Right kidney (tissue), 1 donor: ENCODE measurements around the gene VEZF1.

Experiments used
- DNase-seq: peaks from one replicate; pipeline ENCODE4 v3.0.0-alpha.2; 2016

Gene VEZF1

GRCh38 chr17:58001461-58002124 is 13.5 kb upstream of the VEZF1 start:
- DNase-seq: no peak

- peak; percentile 39 for DNase-seq
These were observed 11.5 kb upstream of the VEZF1 start for GRCh38 chr17:57999496-58000017.

GRCh38 chr17:57999010-57999495 is 11.0 kb upstream of the VEZF1 start:
- DNase-seq: no peak

GRCh38 chr17:57997085-57997809 is 9.2 kb upstream of the VEZF1 start:
- no peak for DNase-seq

GRCh38 chr17:57995076-57995956 is 7.3 kb upstream of the VEZF1 start:
- DNase-seq: peak; percentile 39

GRCh38 chr17:57994436-57994835 is 6.4 kb upstream of the VEZF1 start:
- DNase-seq: no peak

- no peak for DNase-seq
These were observed 5.7 kb upstream of the VEZF1 start for GRCh38 chr17:57993471-57994365.

GRCh38 chr17:57991537-57991936 is 3.5 kb upstream of the VEZF1 start:
- no peak for DNase-seq

- no peak for DNase-seq
These were observed 2.0 kb upstream of the VEZF1 start for GRCh38 chr17:57990037-57990436.

GRCh38 chr17:57988301-57989250 is 522 bp upstream of the VEZF1 start:
- DNase-seq: peak; percentile 89

GRCh38 chr17:57986841-57987580 is 1.0 kb downstream of the VEZF1 start:
- DNase-seq: peak; percentile 77

GRCh38 chr17:57985675-57985974 is 2.4 kb downstream of the VEZF1 start:
- no peak for DNase-seq

- DNase-seq: no peak
These were observed 2.9 kb downstream of the VEZF1 start for GRCh38 chr17:57984936-57985674.

GRCh38 chr17:57984261-57984890 is 3.7 kb downstream of the VEZF1 start:
- DNase-seq: no peak

- no peak for DNase-seq
These were observed 4.6 kb downstream of the VEZF1 start for GRCh38 chr17:57983446-57983845.

- no peak for DNase-seq
These were observed 5.4 kb downstream of the VEZF1 start for GRCh38 chr17:57982452-57983170.

- DNase-seq: no peak
These were observed 7.5 kb downstream of the VEZF1 start for GRCh38 chr17:57980522-57980921.

GRCh38 chr17:57979076-57979475 is 9.0 kb downstream of the VEZF1 start:
- no peak for DNase-seq
